Measurements from ENCODE around the gene TMA7B. TPM values are rescaled to one million over a fixed set of nuclear protein-coding genes. Genes with fewer than 3 reads are reported as not detected.

Gene TMA7B
- total and polyA plus RNA-seq, 2 donors (not counting 1 experiment from before 2014, with no cell fraction given): 0.85 to 1.4 TPM

- POLR2A ChIA-PET: no interaction called here
- H3K9ac ChIP-seq (ENCODE audit: low read length): no peak overlapping the region
- TF ChIP-seq CTCF (IDR thresholded peaks at IDR 0.05) (no peak), EZH2 (IDR thresholded peaks at IDR 0.05; ENCODE audit: borderline replicate concordance, insufficient read depth, low read depth, low read length, poor library complexity, severe bottlenecking) (no peak)
- ATAC-seq (ENCODE audit: low read depth): no peak
- Mint-ChIP-seq H3K4me3 (no peak overlapping the region), H3K27ac (no peak overlapping the region), H3K9me3 (ENCODE audit: insufficient read depth) (no peaks in the 10 kb centered on the region), H3K4me1 (no peaks in the 10 kb centered on the region), H3K27me3 (peaks cover 50% of the 10 kb centered on the region)
- H3K4me2 ChIP-seq (replicated peaks; ENCODE audit: low read depth, low read length, poor library complexity, severe bottlenecking): no peak overlapping the region
- DNase-seq: no peak
- H3K79me2 ChIP-seq (ENCODE audit: control insufficient read depth, insufficient read depth, low read length): no peaks in the 10 kb centered on the region
- H3K9me3 ChIP-seq (ENCODE audit: control extremely low read depth in 1 of 3, control insufficient read depth in 2 of 3, insufficient read depth in 1 of 3, low read length in 2 of 3): no peaks in the 10 kb centered on the region
- no peaks in the 10 kb centered on the region for H4K20me1 ChIP-seq (ENCODE audit: control insufficient read depth, insufficient read depth, low read length, poor library complexity, severe bottlenecking)
- peaks cover 0 to 29% (median 1%) of the 10 kb centered on the region in 4 experiments for H3K27me3 ChIP-seq (replicated peaks in 1 of 4; ENCODE audit: control extremely low read depth in 1 of 4, control insufficient read depth in 3 of 4, insufficient read depth in 4 of 4, low read length in 3 of 4)
- 71% methylated on average over 7 of the region's 10 CpGs for WGBS (ENCODE audit: insufficient coverage)
- intact Hi-C loops (cut with micrococcal nuclease): no loop called here
- H3K4me1 ChIP-seq (ENCODE audit: control insufficient read depth in 2 of 2, insufficient read depth in 2 of 2, low read length in 2 of 2): no peaks in the 10 kb centered on the region
- H3K4me3 ChIP-seq (ENCODE audit: control extremely low read depth in 1 of 5, extremely low read depth in 1 of 5, insufficient read depth in 1 of 5, low read depth in 2 of 5, low read length in 4 of 5): no peak overlapping the region
- H2AFZ ChIP-seq (ENCODE audit: insufficient read depth, low read depth, low read length, poor library complexity, severe bottlenecking): no peak overlapping the region
- CTCF ChIA-PET: no interaction called here
- H3K36me3 ChIP-seq (replicated peaks in 1 of 2; ENCODE audit: control extremely low read depth in 1 of 2, control insufficient read depth in 1 of 2, extremely low read depth in 1 of 2, insufficient read depth in 2 of 2, low read length in 1 of 2): no peaks in the 10 kb centered on the region
- H3K27ac ChIP-seq (ENCODE audit: low read length in 2 of 2): no peak overlapping the region
Measured at GRCh38 chr22:39988386-39989114, 28.4 kb downstream of the TMA7B start.

GRCh38 chr22:39989633-39990032 lies 29.4 kb downstream of the TMA7B start:
- Histone ChIP-seq H3K27me3 (replicated peaks in 1 of 4; ENCODE audit: control extremely low read depth in 1 of 4, control insufficient read depth in 3 of 4, insufficient read depth in 4 of 4, low read length in 3 of 4) (peaks cover 0 to 32% (median 7%) of the 10 kb centered on the region in 4 experiments), H3K9me3 (ENCODE audit: control extremely low read depth in 1 of 3, control insufficient read depth in 2 of 3, insufficient read depth in 1 of 3, low read length in 2 of 3) (no peaks in the 10 kb centered on the region), H3K9ac (ENCODE audit: low read length) (no peak overlapping the region), H3K4me1 (ENCODE audit: control insufficient read depth in 2 of 2, insufficient read depth in 2 of 2, low read length in 2 of 2) (peaks cover 5 to 7% of the 10 kb centered on the region in 2 donors), H3K27ac (ENCODE audit: low read length in 2 of 2) (no peak overlapping the region), H3K4me2 (replicated peaks; ENCODE audit: low read depth, low read length, poor library complexity, severe bottlenecking) (no peak overlapping the region), H4K20me1 (ENCODE audit: control insufficient read depth, insufficient read depth, low read length, poor library complexity, severe bottlenecking) (no peaks in the 10 kb centered on the region), H2AFZ (ENCODE audit: insufficient read depth, low read depth, low read length, poor library complexity, severe bottlenecking) (no peak overlapping the region), H3K4me3 (ENCODE audit: control extremely low read depth in 1 of 5, extremely low read depth in 1 of 5, insufficient read depth in 1 of 5, low read depth in 2 of 5, low read length in 4 of 5) (no peak overlapping the region), H3K36me3 (replicated peaks in 1 of 2; ENCODE audit: control extremely low read depth in 1 of 2, control insufficient read depth in 1 of 2, extremely low read depth in 1 of 2, insufficient read depth in 2 of 2, low read length in 1 of 2) (no peaks in the 10 kb centered on the region), H3K79me2 (ENCODE audit: control insufficient read depth, insufficient read depth, low read length) (no peaks in the 10 kb centered on the region)
- ATAC-seq (ENCODE audit: low read depth) (no peak), DNase-seq (no peak)
- WGBS (ENCODE audit: insufficient coverage): 91% methylated on average over 4 of the region's 7 CpGs
- Mint-ChIP-seq H3K27me3 (peaks cover 48% of the 10 kb centered on the region), H3K4me3 (no peak overlapping the region), H3K27ac (no peak overlapping the region), H3K4me1 (peaks cover 7% of the 10 kb centered on the region), H3K9me3 (ENCODE audit: insufficient read depth) (no peaks in the 10 kb centered on the region)
- ChIA-PET POLR2A (no interaction called here), CTCF (no interaction called here)
- intact Hi-C loops (cut with micrococcal nuclease): no loop called here
- TF ChIP-seq CTCF (IDR thresholded peaks at IDR 0.05): no peak
- TF ChIP-seq EZH2 (IDR thresholded peaks at IDR 0.05; ENCODE audit: borderline replicate concordance, insufficient read depth, low read depth, low read length, poor library complexity, severe bottlenecking): no peak

Measured in B cell (primary cell).